Mesenteric fat pad (tissue), 1 donor: ENCODE data around the gene CASP14. TPM values are rescaled to one million over a fixed set of nuclear protein-coding genes. Genes with fewer than 3 reads are reported as not detected.

Experiments
- total RNA-seq: library from RNA; stranded (reverse); fragmentation: NEBNext Ultra II Directional; extraction: Animal tissue kit (Norgen Biotek cat#: 25700); gene quantifications from one replicate; pipeline ENCODE4 v1.2.1, GENCODE V29; 2021
- donor health status: DM: yes; HTN: yes; CAD: no.

CASP14 gene
- total RNA-seq, 1 donor from 2014 or later = not detected

Other genes starting within 250 kb of the CASP14 start
- not detected for gene OR7A5, start 214.3 kb upstream of the CASP14 start, total RNA-seq
- not detected for gene OR7C1, start 214.3 kb upstream of the CASP14 start, total RNA-seq
- gene OR7A10, start 200.6 kb upstream of the CASP14 start, total RNA-seq = not detected
- not detected for gene OR7A17, start 163.3 kb upstream of the CASP14 start, total RNA-seq
- gene OR7C2, start 108.0 kb upstream of the CASP14 start, total RNA-seq = not detected
- gene SLC1A6, start 69.6 kb upstream of the CASP14 start, total RNA-seq = not detected
- gene OR1I1, start 32.7 kb downstream of the CASP14 start, total RNA-seq = not detected
- gene SYDE1, start 57.9 kb downstream of the CASP14 start, total RNA-seq = 38.6 TPM
- gene NOTCH3, start 151.5 kb downstream of the CASP14 start, total RNA-seq = 60.3 TPM
- 0.35 TPM for gene EPHX3, start 183.0 kb downstream of the CASP14 start, total RNA-seq